ENCODE measurements around the gene MRPS27.

Gene MRPS27

GRCh38 chr5:72266862-72267261, 53.2 kb downstream of the MRPS27 start:
- no peak overlapping the region for H3K4me3 Mint-ChIP-seq
- H3K27ac Mint-ChIP-seq: no peak overlapping the region
- H3K9me3 Mint-ChIP-seq: no peaks in the 10 kb centered on the region
- peaks cover 28% of the 10 kb centered on the region for H3K4me1 Mint-ChIP-seq
- no peaks in the 10 kb centered on the region for H3K27me3 Mint-ChIP-seq
- peaks cover 13% of the 10 kb centered on the region for H3K36me3 Mint-ChIP-seq

DNA sequence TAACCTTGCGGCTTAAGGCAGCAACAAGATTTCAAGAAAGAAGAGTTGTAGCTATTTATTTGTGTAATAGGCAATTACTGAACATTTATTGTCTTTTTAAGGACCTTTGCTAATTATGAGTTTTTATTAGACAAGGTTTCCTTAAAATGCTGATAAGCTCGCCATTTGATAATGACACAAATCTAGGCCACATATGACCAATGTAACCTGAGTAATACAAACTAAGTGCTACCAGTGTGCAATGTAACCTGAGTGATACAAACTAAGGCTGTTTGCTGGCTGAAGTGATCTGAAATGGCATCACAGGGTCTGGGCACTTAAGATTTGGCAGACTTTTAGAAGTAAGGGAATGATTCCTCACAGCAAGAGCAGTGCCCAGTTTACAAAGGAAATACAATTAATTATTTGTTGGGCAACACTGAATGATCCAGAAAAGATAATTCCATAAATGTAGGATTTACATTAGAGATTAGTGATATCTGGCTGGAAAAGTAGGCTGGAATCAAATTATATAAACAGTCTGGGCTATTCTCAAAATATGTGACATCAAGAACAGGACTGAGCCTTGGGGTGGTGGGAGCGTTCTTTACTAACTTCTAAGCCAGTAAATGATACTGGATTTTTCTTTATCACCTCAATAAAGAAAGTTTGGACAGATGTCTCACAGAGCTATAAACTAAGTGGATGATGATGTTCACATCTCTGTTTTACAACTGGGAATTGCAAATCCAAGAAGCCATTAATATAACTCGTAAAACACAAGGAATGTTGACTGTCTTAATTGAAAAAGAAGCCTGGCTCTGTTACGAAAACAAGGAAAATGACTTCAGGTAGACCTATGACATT, 54.8 kb downstream of the MRPS27 start:
- Mint-ChIP-seq H3K4me1 (peaks cover 28% of the 10 kb centered on the region), H3K4me3 (no peak overlapping the region), H3K36me3 (peaks cover 12% of the 10 kb centered on the region), H3K27ac (no peak overlapping the region), H3K9me3 (no peaks in the 10 kb centered on the region), H3K27me3 (no peaks in the 10 kb centered on the region)

DNA sequence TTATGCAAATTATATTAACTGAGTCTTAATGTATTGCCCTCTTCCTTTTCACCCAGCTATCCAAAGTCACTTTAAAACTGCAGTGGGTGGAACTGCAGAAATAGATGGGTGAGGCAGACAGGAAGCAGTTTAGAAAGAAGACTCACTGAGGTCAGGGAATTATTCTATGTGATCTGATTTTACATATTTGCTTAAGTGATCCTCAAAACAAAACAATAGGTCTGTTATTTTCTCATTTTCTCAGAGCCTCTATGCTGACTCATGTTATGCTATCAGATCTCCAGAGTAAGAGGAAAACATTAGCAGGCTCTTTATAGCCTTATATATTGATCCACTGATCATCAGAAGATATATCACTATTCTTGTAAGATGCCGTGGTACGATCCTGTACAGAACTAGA, 63.5 kb downstream of the MRPS27 start:
- Mint-ChIP-seq H3K9me3 (no peaks in the 10 kb centered on the region), H3K27ac (no peak overlapping the region), H3K4me3 (no peak overlapping the region), H3K36me3 (peaks cover 20% of the 10 kb centered on the region), H3K27me3 (no peaks in the 10 kb centered on the region), H3K4me1 (peaks cover 21% of the 10 kb centered on the region)

DNA sequence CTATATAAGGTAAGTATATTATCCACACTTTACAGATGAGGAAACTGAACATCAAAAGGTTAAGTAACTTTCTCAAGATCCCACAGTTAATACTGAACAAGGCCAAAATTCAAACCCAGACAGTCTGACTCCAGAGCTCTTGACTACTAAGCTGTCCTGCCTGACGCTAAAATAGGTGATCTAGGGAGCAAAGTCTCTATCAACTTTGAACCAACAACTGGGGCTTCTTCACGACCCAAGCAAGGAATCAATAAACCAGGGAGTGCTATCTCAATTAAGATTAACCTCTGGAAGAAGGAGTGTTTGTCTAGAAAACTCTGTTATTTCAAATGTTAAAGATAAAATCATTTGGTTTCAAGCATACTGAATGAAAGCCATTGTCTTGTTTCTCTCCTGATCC, 64.4 kb downstream of the MRPS27 start:
- no peaks in the 10 kb centered on the region for H3K9me3 Mint-ChIP-seq
- H3K4me1 Mint-ChIP-seq: peaks cover 21% of the 10 kb centered on the region
- no peak overlapping the region for H3K27ac Mint-ChIP-seq
- H3K36me3 Mint-ChIP-seq: peaks cover 26% of the 10 kb centered on the region
- no peak overlapping the region for H3K4me3 Mint-ChIP-seq
- H3K27me3 Mint-ChIP-seq: no peaks in the 10 kb centered on the region

- H3K9me3 Mint-ChIP-seq: no peaks in the 10 kb centered on the region
Measured at GRCh38 chr5:72255237-72255636, 64.8 kb downstream of the MRPS27 start.

DNA sequence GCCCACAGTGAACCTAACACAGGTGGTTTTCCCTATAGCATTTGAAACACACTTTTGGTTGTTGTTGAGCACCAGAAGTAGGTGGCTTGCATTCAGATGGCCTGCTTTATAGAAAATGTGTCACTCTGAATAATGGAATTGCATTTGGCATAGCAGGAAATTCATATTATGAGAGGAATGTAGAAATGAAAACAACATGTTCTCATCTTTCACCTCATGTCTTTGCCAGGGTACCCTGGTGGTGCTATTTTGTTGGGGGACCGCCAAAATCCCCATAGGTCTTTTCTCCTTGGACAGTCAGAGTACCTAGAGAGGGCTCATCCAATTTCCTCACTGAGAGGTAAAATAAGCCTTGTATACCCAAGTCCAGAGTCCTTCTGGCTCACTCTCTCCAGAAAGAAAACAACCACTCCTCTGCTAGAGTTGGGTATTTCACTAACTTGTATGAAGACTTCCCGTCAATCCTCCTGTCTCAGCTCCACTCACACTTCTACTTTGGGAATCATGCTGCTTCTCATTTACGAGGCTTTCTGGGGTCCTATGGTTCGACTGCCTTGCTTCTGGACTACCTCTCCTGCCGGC, 67.4 kb downstream of the MRPS27 start:
- Mint-ChIP-seq H3K4me3 (no peak overlapping the region), H3K4me1 (peaks cover 26% of the 10 kb centered on the region), H3K9me3 (no peaks in the 10 kb centered on the region), H3K36me3 (peaks cover 20% of the 10 kb centered on the region), H3K27me3 (no peaks in the 10 kb centered on the region), H3K27ac (no peak overlapping the region)

More at GRCh38 chr5:72255237-72255636, 64.8 kb downstream of the MRPS27 start:
- Mint-ChIP-seq H3K36me3 (peaks cover 26% of the 10 kb centered on the region), H3K27ac (no peak overlapping the region), H3K27me3 (no peaks in the 10 kb centered on the region), H3K4me1 (peaks cover 21% of the 10 kb centered on the region), H3K4me3 (no peak overlapping the region)

GRCh38 chr5:72252008-72252407, 68.0 kb downstream of the MRPS27 start:
- H3K4me3 Mint-ChIP-seq: no peak overlapping the region
- H3K27me3 Mint-ChIP-seq: no peaks in the 10 kb centered on the region
- no peaks in the 10 kb centered on the region for H3K9me3 Mint-ChIP-seq
- H3K27ac Mint-ChIP-seq: no peak overlapping the region
- peaks cover 15% of the 10 kb centered on the region for H3K36me3 Mint-ChIP-seq
- H3K4me1 Mint-ChIP-seq: peaks cover 24% of the 10 kb centered on the region

DNA sequence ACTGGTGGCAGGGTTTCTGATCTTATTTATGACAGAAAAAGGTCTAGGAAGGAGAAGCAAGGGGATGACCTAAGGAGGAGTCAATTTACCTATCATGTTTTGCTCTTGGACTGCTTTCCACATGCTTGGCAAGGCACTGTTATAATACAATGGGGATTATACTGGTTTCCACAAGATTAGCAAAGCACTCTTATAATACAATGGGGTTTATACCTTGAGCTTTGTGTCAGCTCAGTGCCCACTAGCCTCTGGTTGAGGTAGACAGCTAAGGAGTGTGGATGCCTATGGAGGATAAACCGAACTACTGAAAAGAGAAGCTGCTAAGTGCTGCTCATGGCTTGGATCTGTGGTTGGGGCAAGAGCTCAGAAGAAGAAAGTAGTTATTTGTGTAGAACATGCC, 68.7 kb downstream of the MRPS27 start:
- H3K27ac Mint-ChIP-seq: no peak overlapping the region
- H3K36me3 Mint-ChIP-seq: peaks cover 12% of the 10 kb centered on the region
- no peaks in the 10 kb centered on the region for H3K9me3 Mint-ChIP-seq

DNA sequence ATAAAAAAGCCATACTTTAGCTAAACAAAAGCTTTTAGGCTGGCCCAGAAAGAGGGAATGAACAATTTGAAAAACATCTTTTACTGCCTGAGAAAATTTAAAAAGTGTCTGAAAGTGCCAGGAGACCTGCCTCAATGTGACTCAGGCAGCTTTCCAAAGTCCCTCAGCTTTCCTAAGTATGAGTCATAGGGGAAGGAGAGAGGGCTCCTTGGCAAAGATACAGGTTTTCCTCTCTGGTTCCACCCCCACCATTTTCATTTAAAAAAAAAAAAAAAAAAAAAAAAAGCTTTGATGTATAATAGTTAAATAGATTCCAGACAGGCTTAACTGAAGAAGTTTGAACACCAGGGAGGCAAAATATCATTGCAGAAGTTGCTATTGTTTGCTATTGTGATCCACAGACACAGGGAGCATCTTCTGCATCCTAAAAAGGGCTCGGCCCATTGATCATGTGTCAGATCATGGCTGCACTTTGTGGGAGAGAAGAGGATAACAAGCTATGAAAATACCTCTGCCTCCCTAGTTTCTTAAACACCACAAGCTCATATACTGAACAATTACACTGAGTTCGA, 71.5 kb downstream of the MRPS27 start:
- Mint-ChIP-seq H3K27ac (no peak overlapping the region), H3K36me3 (peaks cover 15% of the 10 kb centered on the region), H3K4me1 (peaks cover 45% of the 10 kb centered on the region), H3K27me3 (no peaks in the 10 kb centered on the region), H3K9me3 (no peaks in the 10 kb centered on the region), H3K4me3 (no peak overlapping the region)

More for the DNA sequence above, 68.7 kb downstream of the MRPS27 start:
- Mint-ChIP-seq H3K4me1 (peaks cover 26% of the 10 kb centered on the region), H3K27me3 (no peaks in the 10 kb centered on the region), H3K4me3 (no peak overlapping the region)

DNA sequence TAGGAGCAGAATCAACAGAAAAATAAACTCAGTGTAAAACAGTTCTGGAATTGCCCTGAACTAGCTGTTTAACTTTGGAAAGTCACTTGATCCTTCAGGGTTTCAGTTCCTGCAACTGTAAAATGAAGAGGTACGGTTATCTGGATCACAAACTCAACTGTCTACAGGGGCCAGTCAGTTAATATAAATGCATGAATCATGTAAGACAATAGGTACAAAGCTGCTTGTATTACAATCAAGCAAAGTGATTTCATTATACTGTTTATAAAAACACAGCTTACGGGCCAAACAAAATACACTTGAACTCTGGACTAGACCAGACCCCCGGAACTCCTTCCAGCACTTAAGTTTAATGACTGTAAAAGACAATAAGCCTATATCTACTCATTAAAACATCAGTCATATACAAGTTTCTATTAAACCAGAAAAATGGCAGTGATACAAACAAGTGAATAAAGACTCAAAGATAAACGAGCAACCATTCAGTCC, 73.0 kb downstream of the MRPS27 start:
- Mint-ChIP-seq H3K4me1 (peaks cover 43% of the 10 kb centered on the region), H3K9me3 (no peaks in the 10 kb centered on the region), H3K36me3 (peaks cover 13% of the 10 kb centered on the region), H3K27me3 (no peaks in the 10 kb centered on the region), H3K27ac (no peak overlapping the region), H3K4me3 (no peak overlapping the region)

DNA sequence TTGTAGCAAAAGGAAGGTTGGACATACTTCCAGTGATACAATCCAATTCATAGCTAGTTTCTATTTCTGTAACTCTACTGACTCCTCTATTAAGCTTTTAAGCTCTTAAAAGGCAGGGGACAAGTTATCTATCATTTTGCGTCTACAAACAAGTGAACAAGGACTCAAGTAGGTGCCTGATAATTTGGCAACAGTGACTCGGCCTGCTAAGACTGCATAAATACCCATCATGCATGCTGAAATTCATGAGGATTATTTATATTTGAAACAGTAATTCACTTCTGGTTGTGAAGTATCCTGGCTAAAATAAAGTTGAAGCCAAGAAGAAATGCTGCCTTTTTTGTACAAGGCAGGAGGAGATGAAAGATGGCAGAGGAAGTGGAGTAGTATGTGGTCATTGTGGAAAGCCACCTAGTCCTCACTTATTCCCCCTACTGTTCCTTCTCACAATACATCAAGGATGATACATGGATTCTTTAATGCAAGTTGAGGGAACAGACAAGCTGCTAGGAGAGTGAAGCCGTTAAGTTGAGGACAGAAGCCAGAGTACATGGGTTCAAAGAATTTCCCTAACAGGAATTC, 74.0 kb downstream of the MRPS27 start:
- no peaks in the 10 kb centered on the region for H3K9me3 Mint-ChIP-seq
- no peaks in the 10 kb centered on the region for H3K27me3 Mint-ChIP-seq
- peaks cover 48% of the 10 kb centered on the region for H3K4me1 Mint-ChIP-seq
- no peak overlapping the region for H3K4me3 Mint-ChIP-seq
- H3K36me3 Mint-ChIP-seq: peaks cover 11% of the 10 kb centered on the region
- H3K27ac Mint-ChIP-seq: peak overlapping the region; percentile 23

GRCh38 chr5:72245546-72245945, 74.5 kb downstream of the MRPS27 start:
- Mint-ChIP-seq H3K27me3 (no peaks in the 10 kb centered on the region), H3K4me1 (peaks cover 48% of the 10 kb centered on the region), H3K36me3 (peaks cover 8% of the 10 kb centered on the region), H3K27ac (no peak overlapping the region), H3K4me3 (no peak overlapping the region), H3K9me3 (no peaks in the 10 kb centered on the region)

DNA sequence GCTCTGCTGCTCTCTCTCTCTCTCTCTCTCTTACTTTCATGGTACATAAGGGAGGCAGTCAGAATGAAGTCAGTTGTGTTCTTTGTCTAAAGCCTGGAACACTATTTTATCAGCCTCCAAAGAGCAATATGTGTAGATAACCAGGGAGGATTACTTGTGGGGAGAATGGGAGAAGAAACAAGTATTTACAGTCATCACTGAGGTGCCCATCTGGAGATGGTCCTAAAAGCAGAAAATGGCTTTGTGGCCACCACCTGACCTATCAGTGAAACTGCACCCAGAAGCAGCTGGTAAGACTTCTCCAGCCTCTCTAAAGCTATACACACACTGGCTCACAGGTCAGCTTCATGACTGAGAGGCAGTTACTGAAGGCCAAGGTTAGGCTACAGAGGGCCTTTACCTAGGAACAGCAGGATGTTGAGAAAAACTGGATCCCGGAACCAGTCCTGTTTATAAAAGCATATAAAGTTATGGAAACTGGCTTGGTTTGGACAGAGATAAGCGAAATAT, 75.1 kb downstream of the MRPS27 start:
- H3K27me3 Mint-ChIP-seq: no peaks in the 10 kb centered on the region

DNA sequence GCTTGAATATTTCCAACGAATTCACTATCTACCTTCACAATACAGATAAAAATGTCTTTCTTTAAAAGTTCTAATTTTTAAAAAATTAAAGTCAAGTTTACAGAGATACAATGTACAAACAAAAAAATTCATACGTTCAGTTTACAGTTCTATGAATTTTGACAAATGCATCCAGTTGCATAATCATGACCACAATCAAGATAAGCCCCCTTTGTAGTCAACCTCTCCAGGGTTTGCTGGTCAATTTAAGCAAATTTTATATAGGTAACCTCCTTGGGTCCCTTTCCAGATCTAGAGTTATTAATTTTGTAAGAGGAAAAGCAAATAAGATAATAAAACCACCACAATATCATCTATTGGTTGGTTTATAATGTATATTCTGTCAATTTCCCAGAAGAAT, 76.3 kb downstream of the MRPS27 start:
- no peaks in the 10 kb centered on the region for H3K27me3 Mint-ChIP-seq
- H3K36me3 Mint-ChIP-seq: peaks cover 11% of the 10 kb centered on the region
- H3K27ac Mint-ChIP-seq: no peak overlapping the region
- H3K4me1 Mint-ChIP-seq: peaks cover 44% of the 10 kb centered on the region
- no peaks in the 10 kb centered on the region for H3K9me3 Mint-ChIP-seq
- no peak overlapping the region for H3K4me3 Mint-ChIP-seq

More for the DNA sequence above, 75.1 kb downstream of the MRPS27 start:
- Mint-ChIP-seq H3K4me3 (no peak overlapping the region), H3K27ac (no peak overlapping the region), H3K4me1 (peaks cover 48% of the 10 kb centered on the region), H3K9me3 (no peaks in the 10 kb centered on the region), H3K36me3 (peaks cover 8% of the 10 kb centered on the region)

- Mint-ChIP-seq H3K27ac (no peak overlapping the region), H3K36me3 (peaks cover 15% of the 10 kb centered on the region), H3K4me1 (peaks cover 42% of the 10 kb centered on the region), H3K27me3 (no peaks in the 10 kb centered on the region), H3K4me3 (no peak overlapping the region), H3K9me3 (no peaks in the 10 kb centered on the region)
Measured at GRCh38 chr5:72242796-72243475, 77.1 kb downstream of the MRPS27 start.
